Body of pancreas (tissue), 4 donors: ENCODE data around the gene GPR107. TPM values are rescaled to one million over a fixed set of nuclear protein-coding genes. Genes with fewer than 3 reads are reported as not detected.
A peak's percentile ranks its signal among the peaks of the same experiment; 100 is the strongest.

ENCODE experiments used
- ATAC-seq: fragments of 150-250 bp; one replicate; pipeline ENCODE4 v1.9.1; 2016
- DNase-seq, 4 donors: peaks; one replicate each; pipeline ENCODE4 v3.0.0-alpha.2; 2019
- H3K27ac ChIP-seq, 4 donors: fragments of 200-600 bp; sonication (generic); 1 replicate in 3 of 4; 2 replicates in 1 of 4; pipeline versions ENCODE4 v1.5.1 to v1.6.1; 2016 to 2019; ENCODE audit warnings: mild to moderate bottlenecking in 1 of 4, mixed read lengths in 1 of 4, moderate library complexity in 1 of 4
- H3K27me3 ChIP-seq, 2 donors: fragments of 200-600 bp; sonication (generic); one replicate each; pipeline ENCODE4 v1.6.0; 2016; ENCODE audit warnings: mild to moderate bottlenecking in 1 of 2
- H3K36me3 ChIP-seq, 2 donors: fragments of 200-600 bp; sonication (generic); replicated peaks in 1 of 2; 2 replicates each; pipeline ENCODE4 v1.5.1; 2016; ENCODE audit warnings: low read depth in 2 of 2; ENCODE audit not compliant: insufficient read depth in 1 of 2
- H3K4me1 ChIP-seq: fragments of 200-600 bp; sonication (generic); one replicate; pipeline ENCODE4 v1.6.0; 2016
- H3K4me3 ChIP-seq, 2 donors: fragments of 200-600 bp; sonication (generic); 1 replicate in 1 of 2; 2 replicates in 1 of 2; pipeline ENCODE4 v1.5.1; 2016 to 2019
- H3K9me3 ChIP-seq, 3 donors: fragments of 200-600 bp; sonication (generic); 1 replicate in 2 of 3; 2 replicates in 1 of 3; pipeline ENCODE4 v1.5.1; 2016
- POLR2A ChIP-seq, 3 donors: fragments of 450-650 bp; IDR thresholded peaks; one replicate each; pipeline ENCODE4 v1.6.1; 2016; ENCODE audit warnings: antibody characterized with exemption in 3 of 3, mild to moderate bottlenecking in 2 of 3
- WGBS, 2 donors: methylation state at CpG; one replicate each; pipeline ENCODE4 v1.1.5; 2017; 5-methylcytosine and 5-hydroxymethylcytosine counted together
- intact Hi-C: fragments of 100-400 bp; cut with DNase I; formaldehyde crosslinking; loops from one replicate; pipeline ENCODE4 v1.15.1; 2023
- total RNA-seq, 2 donors: library from RNA; depleted of rRNA; stranded (reverse); fragments of >200 nt; gene quantifications; one replicate each; pipeline ENCODE4 v1.1.0, GENCODE V29; 2016
- TF ChIP-seq, protein P1 (sequence below), 7 experiments: fragments of 450-650 bp in 4 of 7; fragments of 200-600 bp in 3 of 7; sonication (generic) in 3 of 7; IDR thresholded peaks; one replicate each; pipeline ENCODE4 v1.5.1; 2016 to 2019; ENCODE audit warnings: antibody characterized with exemption in 7 of 7

The GPR107 gene
- total RNA-seq, 2 donors from 2014 or later = 9.6 to 11.4 TPM

- ATAC-seq (no peak), DNase-seq (peak in 2 of 4 donors; percentile 18 to 25)
- no peaks in the 10 kb centered on the region for H3K4me1 ChIP-seq
- H3K4me3 ChIP-seq = no peak overlapping the region
- no peaks in the 10 kb centered on the region for H3K27me3 ChIP-seq
- H3K36me3 ChIP-seq = peaks cover 0 to 4% of the 10 kb centered on the region in 2 donors
- H3K9me3 ChIP-seq = no peaks in the 10 kb centered on the region
- 90 to 92% methylated on average over 11 to 16 of the region's 17 CpGs for WGBS, 2 donors
- no peak overlapping the region for H3K27ac ChIP-seq
- TF ChIP-seq POLR2A (IDR thresholded peaks at IDR 0.05) = no peak
- TF ChIP-seq, protein P1, sequence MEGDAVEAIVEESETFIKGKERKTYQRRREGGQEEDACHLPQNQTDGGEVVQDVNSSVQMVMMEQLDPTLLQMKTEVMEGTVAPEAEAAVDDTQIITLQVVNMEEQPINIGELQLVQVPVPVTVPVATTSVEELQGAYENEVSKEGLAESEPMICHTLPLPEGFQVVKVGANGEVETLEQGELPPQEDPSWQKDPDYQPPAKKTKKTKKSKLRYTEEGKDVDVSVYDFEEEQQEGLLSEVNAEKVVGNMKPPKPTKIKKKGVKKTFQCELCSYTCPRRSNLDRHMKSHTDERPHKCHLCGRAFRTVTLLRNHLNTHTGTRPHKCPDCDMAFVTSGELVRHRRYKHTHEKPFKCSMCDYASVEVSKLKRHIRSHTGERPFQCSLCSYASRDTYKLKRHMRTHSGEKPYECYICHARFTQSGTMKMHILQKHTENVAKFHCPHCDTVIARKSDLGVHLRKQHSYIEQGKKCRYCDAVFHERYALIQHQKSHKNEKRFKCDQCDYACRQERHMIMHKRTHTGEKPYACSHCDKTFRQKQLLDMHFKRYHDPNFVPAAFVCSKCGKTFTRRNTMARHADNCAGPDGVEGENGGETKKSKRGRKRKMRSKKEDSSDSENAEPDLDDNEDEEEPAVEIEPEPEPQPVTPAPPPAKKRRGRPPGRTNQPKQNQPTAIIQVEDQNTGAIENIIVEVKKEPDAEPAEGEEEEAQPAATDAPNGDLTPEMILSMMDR (IDR thresholded peaks at IDR 0.05) = no peak
- intact Hi-C loops = no loop called here
These were observed 65.3 kb downstream of the GPR107 start for GRCh38 chr9:130118841-130119518.

GRCh38 chr9:130119519-130120298 is 66.0 kb downstream of the GPR107 start:
- intact Hi-C loops = no loop called here
- Histone ChIP-seq H3K36me3 (peaks cover 0 to 4% of the 10 kb centered on the region in 2 donors), H3K27ac (no peak overlapping the region)

DNA sequence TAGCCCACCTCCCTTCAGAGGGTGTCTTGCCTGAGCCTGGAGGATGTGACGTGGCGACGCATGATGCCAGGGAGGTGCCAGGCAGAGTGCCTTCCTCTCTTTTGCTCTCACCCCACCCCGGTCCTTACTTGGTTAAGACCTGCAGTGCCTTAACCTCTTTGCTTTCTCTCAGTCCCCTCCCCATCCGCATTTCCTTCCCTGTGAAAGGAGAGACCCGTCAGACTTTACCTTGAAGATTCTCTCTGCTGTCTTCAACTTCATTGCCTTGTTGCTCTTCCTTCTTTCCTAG is 66.5 kb downstream of the GPR107 start:
- no peaks in the 10 kb centered on the region for H3K27me3 ChIP-seq
- no peak overlapping the region for H3K4me3 ChIP-seq
- no peak for ATAC-seq
- WGBS, 2 donors = 72 to 76% methylated on average over 6 of the region's 6 CpGs
- H3K36me3 ChIP-seq = peaks cover 0 to 4% of the 10 kb centered on the region in 2 donors
- DNase-seq = no peak
- no peaks in the 10 kb centered on the region for H3K9me3 ChIP-seq
- H3K4me1 ChIP-seq = no peaks in the 10 kb centered on the region
- TF ChIP-seq, protein P1 (IDR thresholded peaks at IDR 0.05) = no peak
- no peak for TF ChIP-seq POLR2A (IDR thresholded peaks at IDR 0.05)
- H3K27ac ChIP-seq = no peak overlapping the region
- intact Hi-C loops = no loop called here

More at GRCh38 chr9:130119519-130120298, 66.0 kb downstream of the GPR107 start:
- Histone ChIP-seq H3K27me3 (no peaks in the 10 kb centered on the region), H3K4me1 (no peaks in the 10 kb centered on the region), H3K9me3 (no peaks in the 10 kb centered on the region), H3K4me3 (no peak overlapping the region)
- TF ChIP-seq, protein P1 (IDR thresholded peaks at IDR 0.05) = no peak
- no peak for TF ChIP-seq POLR2A (IDR thresholded peaks at IDR 0.05)
- ATAC-seq (no peak), DNase-seq (no peak)
- WGBS, 2 donors = 84 to 86% methylated on average over 13 to 14 of the region's 14 CpGs

DNA sequence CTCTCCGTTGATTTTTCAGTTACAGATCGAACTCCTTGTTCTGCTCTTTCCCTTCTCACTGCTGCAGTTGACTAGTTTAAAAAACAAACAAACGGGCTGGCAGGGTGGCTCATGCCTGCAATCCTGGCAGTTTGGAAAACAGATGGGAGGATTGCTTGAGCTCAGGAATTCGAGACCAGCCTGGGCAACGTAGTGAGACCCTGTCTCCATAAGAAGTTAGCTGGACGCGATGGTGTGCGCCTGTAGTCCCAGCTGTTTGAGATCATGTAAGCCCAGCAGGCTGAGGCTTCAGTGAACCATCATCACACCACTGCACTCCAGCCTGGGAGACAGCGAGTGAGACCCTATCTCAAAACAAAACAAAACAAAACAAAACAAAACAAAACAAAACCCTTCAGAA is 67.1 kb downstream of the GPR107 start:
- no peaks in the 10 kb centered on the region for H3K4me1 ChIP-seq
- intact Hi-C loops = no loop called here
- H3K27me3 ChIP-seq = no peaks in the 10 kb centered on the region
- ATAC-seq (no peak), DNase-seq (no peak)
- H3K4me3 ChIP-seq = no peak overlapping the region
- H3K9me3 ChIP-seq = no peaks in the 10 kb centered on the region
- 72 to 83% methylated on average over 9 of the region's 9 CpGs for WGBS, 2 donors
- no peak for TF ChIP-seq POLR2A (IDR thresholded peaks at IDR 0.05)
- TF ChIP-seq, protein P1 (IDR thresholded peaks at IDR 0.05) = no peak
- H3K27ac ChIP-seq = no peak overlapping the region
- peaks cover 0 to 4% of the 10 kb centered on the region in 2 donors for H3K36me3 ChIP-seq
